GM12891 (cell line): ENCODE measurements around the gene RNF144A.

Source experiments
- POLR2A ChIP-seq: IDR thresholded peaks from 2 replicates; pipeline ENCODE4 v1.6.1; 2011; ENCODE audit warnings: low read depth, low read length, control low read depth
- POLR2AphosphoS5 ChIP-seq: IDR thresholded peaks from 2 replicates; pipeline ENCODE4 v1.6.1; 2011; ENCODE audit warnings: low read depth, low read length, control low read depth

DNA sequence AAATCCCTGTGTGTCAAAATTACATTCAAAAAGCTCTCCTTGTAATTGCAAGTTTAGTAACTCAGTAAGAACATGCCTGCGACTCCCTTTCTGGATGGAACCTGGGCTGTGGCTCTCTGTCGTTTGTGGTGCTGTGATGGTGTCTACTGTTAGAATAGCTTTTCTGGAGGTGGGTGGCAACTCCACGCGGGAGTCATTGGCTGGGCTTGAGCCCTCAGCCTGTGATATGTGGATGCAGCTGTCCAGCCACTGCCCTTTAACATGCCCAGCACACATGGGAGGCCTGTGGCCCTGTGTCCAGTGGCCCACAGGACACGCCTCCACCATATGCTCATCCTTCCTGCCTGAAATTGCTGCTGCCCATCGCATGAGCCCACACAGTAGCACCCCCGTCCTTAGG lies 124.2 kb downstream of the RNF144A start:
- TF ChIP-seq POLR2A: no peak
- TF ChIP-seq POLR2AphosphoS5: no peak
